ENCODE results near the gene PRKCZ. TPM values are rescaled to one million over a fixed set of nuclear protein-coding genes. Genes with fewer than 3 reads are reported as not detected.

Gene PRKCZ
- total and polyA plus RNA-seq, 2 of the 4 experiments (the other 2 are of a cell fraction) = 2.0 to 3.5 TPM

DNA sequence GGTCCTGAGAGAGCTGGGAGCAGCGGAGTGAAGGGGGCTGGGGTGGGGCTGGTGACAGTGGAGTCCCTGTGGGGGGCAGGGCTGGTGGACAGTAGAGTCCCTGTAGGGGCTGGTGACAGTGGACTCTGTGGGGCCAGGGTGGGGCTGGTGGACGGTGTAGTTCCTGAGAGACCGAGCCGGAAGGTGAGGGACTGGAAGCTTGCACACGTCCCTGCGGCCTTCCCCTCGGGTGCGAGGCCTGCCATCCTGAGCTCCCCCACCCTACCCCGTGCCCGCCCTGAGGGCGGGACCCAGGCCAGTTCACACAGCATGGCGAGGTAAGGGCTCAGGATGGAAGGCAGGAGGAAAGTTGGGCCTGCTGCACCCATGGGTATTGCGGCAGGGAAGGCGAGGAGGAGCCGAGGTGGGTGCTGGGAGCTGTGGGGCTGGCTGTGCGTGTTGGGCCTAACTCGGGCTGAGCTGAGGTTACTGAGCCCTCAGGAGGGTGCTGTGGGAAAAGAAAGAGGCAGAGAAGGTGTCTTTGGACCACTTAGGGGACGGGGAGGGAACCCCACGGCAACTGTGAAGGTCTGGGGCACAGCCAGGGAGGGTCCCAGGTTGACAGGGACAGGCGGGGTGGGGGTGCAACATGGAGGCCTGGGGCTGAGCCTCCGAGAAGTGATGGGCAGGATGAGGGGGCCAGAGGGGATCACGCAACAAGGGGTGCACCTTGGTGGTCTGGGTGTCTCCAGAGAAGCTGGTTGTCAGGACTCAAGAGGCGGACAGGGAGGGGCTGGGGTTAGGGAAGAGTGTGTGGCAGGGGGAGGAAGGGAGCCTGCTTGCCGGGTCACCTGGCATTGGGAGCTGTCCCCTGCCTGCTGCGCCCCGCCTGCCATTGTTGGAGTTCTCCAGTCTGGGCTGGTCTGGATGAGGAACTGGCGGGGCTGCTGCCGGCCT is 60.8 kb downstream of the PRKCZ start:
- no peak overlapping the region for H3K4me2 ChIP-seq (ENCODE audit: low read depth, low read length)
- peaks cover 16% of the 10 kb centered on the region; the same call in 1 of the 2 replicates for H3K27me3 ChIP-seq (ENCODE audit: control insufficient read depth, insufficient read depth, low read length)
- no peak overlapping the region for H3K9ac ChIP-seq (ENCODE audit: low read depth, low read length)
- H2AK5ac ChIP-seq (ENCODE audit: low read depth, low read length) = no peak overlapping the region
- CTCF ChIA-PET = no interaction called here
- H3K4ac ChIP-seq (ENCODE audit: low read depth, low read length) = no peak overlapping the region
- H4K91ac ChIP-seq (ENCODE audit: insufficient read depth, low read depth, low read length) = no peak overlapping the region
- dilution Hi-C loops (cut with HindIII; ENCODE audit: low sequenced_read_pairs, unreplicated experiment) = no loop called here
- POLR2A ChIA-PET (ENCODE audit: unreplicated experiment) = no interaction called here
- no peaks in the 10 kb centered on the region for H3K9me1 ChIP-seq (ENCODE audit: insufficient read depth, low read length)
- no peak overlapping the region for H4K8ac ChIP-seq (ENCODE audit: low read depth in 2 of 2, low read length in 2 of 2)
- peak overlapping the region; percentile 65 for H2AK9ac ChIP-seq (replicated peaks; ENCODE audit: low read depth, low read length, poor library complexity)
- no peak overlapping the region for H3K56ac ChIP-seq (ENCODE audit: extremely low read depth, insufficient read depth, low read length)
- no peak overlapping the region for H2BK120ac ChIP-seq (ENCODE audit: low read depth, low read length)
- no peak overlapping the region for H3K23ac ChIP-seq (ENCODE audit: low read depth, low read length)
- no peak overlapping the region for H4K5ac ChIP-seq (ENCODE audit: low read depth, low read length)
- DNase-seq (no peak), ATAC-seq (ENCODE audit: low read depth) (no peak)
- no peak overlapping the region for H3K4me3 ChIP-seq (ENCODE audit: insufficient read depth, low read depth, low read length)
- no peak overlapping the region for H2BK20ac ChIP-seq (ENCODE audit: low read depth, low read length)
- in situ Hi-C loops (cut with MboI; ENCODE audit: low sequenced_read_pairs) = no loop called here
- no peak overlapping the region for H3K18ac ChIP-seq (ENCODE audit: low read depth, low read length)
- H2BK5ac ChIP-seq (ENCODE audit: low read depth, low read length, poor library complexity, severe bottlenecking) = no peak overlapping the region
- H3K79me1 ChIP-seq (ENCODE audit: low read depth in 1 of 2, low read length in 2 of 2) = no peaks in the 10 kb centered on the region
- peaks cover 1% of the 10 kb centered on the region; the same call in 1 of the 2 replicates for H3K4me1 ChIP-seq (ENCODE audit: control insufficient read depth, insufficient read depth, low read length)
- BruUV-seq (replicated peaks) = no TSS peak
- no peaks in the 10 kb centered on the region for H4K20me1 ChIP-seq (ENCODE audit: insufficient read depth, low read length)
- intact Hi-C loops (cut with micrococcal nuclease) = no loop called here
- no peaks in the 10 kb centered on the region for H3K36me3 ChIP-seq (ENCODE audit: control insufficient read depth, insufficient read depth, low read length)
- WGBS, 2 experiments (ENCODE audit: extremely low coverage in 2 of 2, insufficient read length in 1 of 2) = 71% methylated on average over 11 of the region's 28 CpGs; no CpG with 5 or more reads in 1 of the 2 experiments
- H3K14ac ChIP-seq (replicated peaks; ENCODE audit: low read depth, low read length) = no peak overlapping the region
- H3K9me3 ChIP-seq (ENCODE audit: control insufficient read depth, insufficient read depth, low read length) = no peaks in the 10 kb centered on the region
- no peak overlapping the region for H2BK15ac ChIP-seq (ENCODE audit: low read depth, low read length)
- H3K27ac ChIP-seq (ENCODE audit: insufficient read depth, low read length) = no peak overlapping the region
- no peak overlapping the region for H2AFZ ChIP-seq (replicated peaks; ENCODE audit: low read length, poor library complexity)
- TF ChIP-seq BHLHE40 (IDR thresholded peaks at IDR 0.05; ENCODE audit: low read depth, low read length) (no peak), RCOR1 (IDR thresholded peaks at IDR 0.05; ENCODE audit: insufficient replicate concordance, low read length) (no peak), SMC3 (IDR thresholded peaks at IDR 0.05; ENCODE audit: low read depth, low read length) (no peak), MAFK (IDR thresholded peaks at IDR 0.05; ENCODE audit: low read depth, low read length) (no peak), RAD21 (IDR thresholded peaks at IDR 0.05; ENCODE audit: low read length) (no peak), FOS (IDR thresholded peaks at IDR 0.05; ENCODE audit: low read depth, low read length) (no peak), POLR2A (IDR thresholded peaks at IDR 0.05; ENCODE audit: low read depth, low read length) (no peak), MAZ (IDR thresholded peaks at IDR 0.05; ENCODE audit: borderline replicate concordance, low read depth, low read length) (no peak), NFE2L2 (IDR thresholded peaks at IDR 0.05; ENCODE audit: low read depth, low read length) (no peak), MXI1 (IDR thresholded peaks at IDR 0.05; ENCODE audit: borderline replicate concordance, low read depth, low read length) (no peak), RFX5 (IDR thresholded peaks at IDR 0.05; ENCODE audit: low read depth, low read length) (no peak), CEBPB (IDR thresholded peaks at IDR 0.05; ENCODE audit: low read depth, low read length) (no peak)
- TF ChIP-seq, protein P1, sequence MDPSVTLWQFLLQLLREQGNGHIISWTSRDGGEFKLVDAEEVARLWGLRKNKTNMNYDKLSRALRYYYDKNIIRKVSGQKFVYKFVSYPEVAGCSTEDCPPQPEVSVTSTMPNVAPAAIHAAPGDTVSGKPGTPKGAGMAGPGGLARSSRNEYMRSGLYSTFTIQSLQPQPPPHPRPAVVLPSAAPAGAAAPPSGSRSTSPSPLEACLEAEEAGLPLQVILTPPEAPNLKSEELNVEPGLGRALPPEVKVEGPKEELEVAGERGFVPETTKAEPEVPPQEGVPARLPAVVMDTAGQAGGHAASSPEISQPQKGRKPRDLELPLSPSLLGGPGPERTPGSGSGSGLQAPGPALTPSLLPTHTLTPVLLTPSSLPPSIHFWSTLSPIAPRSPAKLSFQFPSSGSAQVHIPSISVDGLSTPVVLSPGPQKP (IDR thresholded peaks at IDR 0.05; ENCODE audit: borderline replicate concordance, low read depth, low read length) = no peak
- TF ChIP-seq, protein P2, sequence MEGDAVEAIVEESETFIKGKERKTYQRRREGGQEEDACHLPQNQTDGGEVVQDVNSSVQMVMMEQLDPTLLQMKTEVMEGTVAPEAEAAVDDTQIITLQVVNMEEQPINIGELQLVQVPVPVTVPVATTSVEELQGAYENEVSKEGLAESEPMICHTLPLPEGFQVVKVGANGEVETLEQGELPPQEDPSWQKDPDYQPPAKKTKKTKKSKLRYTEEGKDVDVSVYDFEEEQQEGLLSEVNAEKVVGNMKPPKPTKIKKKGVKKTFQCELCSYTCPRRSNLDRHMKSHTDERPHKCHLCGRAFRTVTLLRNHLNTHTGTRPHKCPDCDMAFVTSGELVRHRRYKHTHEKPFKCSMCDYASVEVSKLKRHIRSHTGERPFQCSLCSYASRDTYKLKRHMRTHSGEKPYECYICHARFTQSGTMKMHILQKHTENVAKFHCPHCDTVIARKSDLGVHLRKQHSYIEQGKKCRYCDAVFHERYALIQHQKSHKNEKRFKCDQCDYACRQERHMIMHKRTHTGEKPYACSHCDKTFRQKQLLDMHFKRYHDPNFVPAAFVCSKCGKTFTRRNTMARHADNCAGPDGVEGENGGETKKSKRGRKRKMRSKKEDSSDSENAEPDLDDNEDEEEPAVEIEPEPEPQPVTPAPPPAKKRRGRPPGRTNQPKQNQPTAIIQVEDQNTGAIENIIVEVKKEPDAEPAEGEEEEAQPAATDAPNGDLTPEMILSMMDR (conservative IDR thresholded peaks at IDR 0.05; ENCODE audit: low read depth, low read length) = no peak
- TF ChIP-seq, protein P3, sequence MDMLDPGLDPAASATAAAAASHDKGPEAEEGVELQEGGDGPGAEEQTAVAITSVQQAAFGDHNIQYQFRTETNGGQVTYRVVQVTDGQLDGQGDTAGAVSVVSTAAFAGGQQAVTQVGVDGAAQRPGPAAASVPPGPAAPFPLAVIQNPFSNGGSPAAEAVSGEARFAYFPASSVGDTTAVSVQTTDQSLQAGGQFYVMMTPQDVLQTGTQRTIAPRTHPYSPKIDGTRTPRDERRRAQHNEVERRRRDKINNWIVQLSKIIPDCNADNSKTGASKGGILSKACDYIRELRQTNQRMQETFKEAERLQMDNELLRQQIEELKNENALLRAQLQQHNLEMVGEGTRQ (IDR thresholded peaks at IDR 0.05; ENCODE audit: low read depth, low read length) = no peak
